ENCODE results near the gene TMEM86A. TPM values are rescaled to one million over a fixed set of nuclear protein-coding genes. Genes with fewer than 3 reads are reported as not detected.
A peak's percentile ranks its signal among the peaks of the same experiment; 100 is the strongest.

TMEM86A gene
- total and polyA plus RNA-seq, 12 donors = 1.8 to 22.7 (median 8.3) TPM

- intact Hi-C loops (cut with DNase I) = loop anchor here in 1 of 2 donors (10.0 kb wide), 1 partner anchor 177 kb away; no protein-coding TSS in a partner anchor
- Histone ChIP-seq H3K9me3 (replicated peaks in 1 of 3) (no peaks in the 10 kb centered on the region), H3K27me3 (no peaks in the 10 kb centered on the region), H3K27ac (peak overlapping the region in 3 of 5 donors; percentile 26 to 75 (median 64)), H3K4me3 (peak overlapping the region in 3 of 4 donors; percentile 15 to 66 (median 55)), H3K4me1 (replicated peaks in 1 of 2) (peaks cover 0 to 11% of the 10 kb centered on the region in 2 donors), H3K36me3 (replicated peaks in 1 of 2) (no peaks in the 10 kb centered on the region)
- 11 to 19% (median 13%) methylated on average over 9 to 36 of the region's 36 CpGs for WGBS, 4 donors
- TF ChIP-seq POLR2A (IDR thresholded peaks at IDR 0.05) (no peak), CTCF (IDR thresholded peaks at IDR 0.05) (peak; percentile 49 to 70 (median 64))
- peak in 5 of 7 donors; percentile 31 to 54 (median 40) for DNase-seq
These were observed 23.1 kb downstream of the TMEM86A start for GRCh38 chr11:18721561-18722292.

GRCh38 chr11:18722293-18722637, 23.7 kb downstream of the TMEM86A start:
- Histone ChIP-seq H3K9me3 (replicated peaks in 1 of 3) (no peaks in the 10 kb centered on the region), H3K27ac (no peak overlapping the region), H3K4me3 (no peak overlapping the region), H3K27me3 (no peaks in the 10 kb centered on the region), H3K4me1 (replicated peaks in 1 of 2) (peaks cover 0 to 11% of the 10 kb centered on the region in 2 donors), H3K36me3 (replicated peaks in 1 of 2) (no peaks in the 10 kb centered on the region)
- intact Hi-C loops (cut with DNase I) = loop anchor here in 1 of 2 donors (10.0 kb wide), 1 partner anchor 177 kb away; no protein-coding TSS in a partner anchor
- TF ChIP-seq CTCF (IDR thresholded peaks at IDR 0.05) = peak in 1 of 6 experiments; percentile 7
- no peak for TF ChIP-seq POLR2A (IDR thresholded peaks at IDR 0.05)
- DNase-seq = no peak
- WGBS, 4 donors = 82 to 100% (median 91%) methylated on average over 1 of the region's 1 CpG

- Histone ChIP-seq H3K36me3 (replicated peaks in 1 of 2) (no peaks in the 10 kb centered on the region), H3K27me3 (no peaks in the 10 kb centered on the region), H3K4me3 (no peak overlapping the region), H3K9me3 (replicated peaks in 1 of 3) (no peaks in the 10 kb centered on the region), H3K27ac (no peak overlapping the region), H3K4me1 (replicated peaks in 1 of 2) (peaks cover 0 to 11% of the 10 kb centered on the region in 2 donors)
- 66 to 77% (median 71%) methylated on average over 7 of the region's 7 CpGs for WGBS, 4 donors
- TF ChIP-seq POLR2A (IDR thresholded peaks at IDR 0.05) = no peak
- TF ChIP-seq CTCF (IDR thresholded peaks at IDR 0.05) = no peak
- no peak for DNase-seq
- intact Hi-C loops (cut with DNase I) = loop anchor here in 1 of 2 donors (10.0 kb wide), 1 partner anchor 179 kb away; no protein-coding TSS in a partner anchor
These were observed 25.4 kb downstream of the TMEM86A start for GRCh38 chr11:18723991-18724390.

GRCh38 chr11:18726040-18726439, 27.5 kb downstream of the TMEM86A start, which contains the start of gene IGSF22:
Gene IGSF22 (minus strand): TSS chr11:18726188. CDS start chr11:18724236, 1,952 bp downstream.
- Histone ChIP-seq H3K27me3 (no peaks in the 10 kb centered on the region), H3K4me3 (no peak within 1 kb of the TSS), H3K9me3 (replicated peaks in 1 of 3) (no peaks in the 10 kb centered on the region), H3K27ac (no peak within 1 kb of the TSS), H3K4me1 (replicated peaks in 1 of 2) (peaks cover 0 to 11% of the 10 kb centered on the region in 2 donors), H3K36me3 (replicated peaks in 1 of 2) (no peaks in the 10 kb centered on the region)
- 68 to 85% (median 78%) methylated on average over 5 to 7 of the region's 7 CpGs for WGBS, 4 donors
- TF ChIP-seq POLR2A (IDR thresholded peaks at IDR 0.05) = no peak
- no peak for TF ChIP-seq CTCF (IDR thresholded peaks at IDR 0.05)
- intact Hi-C loops (cut with DNase I) = loop anchor here in 1 of 2 donors (10.0 kb wide), 1 partner anchor 181 kb away; no protein-coding TSS in a partner anchor
- no peak for DNase-seq
